ENCODE measurements around the gene HSD11B1. TPM values are rescaled to one million over a fixed set of nuclear protein-coding genes. Genes with fewer than 3 reads are reported as not detected.

The HSD11B1 gene
- polyA plus RNA-seq, 1 donor from 2014 or later: not detected

DNA sequence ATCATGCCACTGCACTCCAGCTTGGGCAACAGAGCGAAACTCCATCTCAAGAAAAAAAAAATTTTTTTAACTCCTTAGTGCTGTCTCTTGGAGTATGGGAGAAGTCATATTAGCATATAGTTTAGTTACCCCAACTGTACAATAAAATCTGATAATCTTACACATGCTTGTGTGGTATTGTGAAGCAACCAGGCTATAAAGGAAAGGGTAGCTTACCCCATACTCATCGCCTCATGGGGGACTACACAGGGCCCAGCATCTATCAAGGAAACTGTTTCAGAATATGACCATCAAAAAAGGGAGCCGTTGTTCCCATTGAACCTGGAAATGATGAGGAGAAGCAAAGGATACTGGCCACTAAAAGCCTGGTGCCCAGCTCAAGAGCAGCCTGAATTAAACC is 48.2 kb downstream of the HSD11B1 start:
- Histone ChIP-seq H4K20me1 (ENCODE audit: insufficient read depth) (no peaks in the 10 kb centered on the region), H3K27me3 (ENCODE audit: insufficient read depth, low read depth, low read length) (no peaks in the 10 kb centered on the region), H3K9ac (ENCODE audit: low read length) (no peak overlapping the region), H3K4me3 (ENCODE audit: low read length) (no peak overlapping the region), H3K79me2 (replicated peaks; ENCODE audit: insufficient read depth, low read length) (no peaks in the 10 kb centered on the region), H3K9me3 (ENCODE audit: low read length) (no peaks in the 10 kb centered on the region), H3K27ac (ENCODE audit: low read length) (no peak overlapping the region), H3K36me3 (ENCODE audit: insufficient read depth, low read length) (no peaks in the 10 kb centered on the region), H3K9me2 (ENCODE audit: insufficient read depth, low read length) (no peaks in the 10 kb centered on the region), H3F3A (ENCODE audit: insufficient read depth, low read length, poor library complexity, severe bottlenecking) (no peaks in the 10 kb centered on the region), H3K4me2 (ENCODE audit: low read length) (no peak overlapping the region), H2AFZ (ENCODE audit: low read depth, low read length) (no peak overlapping the region)
- no peak for TF ChIP-seq RAD21 (conservative IDR thresholded peaks at IDR 0.05)

DNA sequence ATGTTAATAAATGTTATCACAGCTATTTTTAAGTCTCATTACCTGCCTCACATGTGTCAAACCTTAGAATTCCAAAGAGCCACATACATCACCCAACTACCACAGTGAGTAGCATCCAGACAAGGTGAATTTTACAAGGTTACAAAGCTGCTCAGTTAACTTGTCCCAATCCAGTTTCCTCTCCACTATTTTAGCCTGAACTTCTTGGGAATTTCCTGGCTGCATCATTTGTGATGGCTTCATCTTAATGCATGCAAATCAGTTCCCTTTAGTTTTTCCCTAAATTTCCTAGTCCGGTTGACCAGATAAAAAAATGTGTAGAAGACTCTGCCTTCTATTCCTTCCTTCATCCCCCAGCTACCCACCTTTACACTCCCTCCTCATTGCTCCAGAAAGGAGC is 50.6 kb downstream of the HSD11B1 start:
- Histone ChIP-seq H3K27ac (ENCODE audit: low read length) (no peak overlapping the region), H4K20me1 (ENCODE audit: insufficient read depth) (no peaks in the 10 kb centered on the region), H3K9me2 (ENCODE audit: insufficient read depth, low read length) (no peaks in the 10 kb centered on the region), H3K9me3 (ENCODE audit: low read length) (no peaks in the 10 kb centered on the region), H3K9ac (ENCODE audit: low read length) (no peak overlapping the region), H3K4me2 (ENCODE audit: low read length) (no peak overlapping the region), H3K4me3 (ENCODE audit: low read length) (no peak overlapping the region), H2AFZ (ENCODE audit: low read depth, low read length) (no peak overlapping the region), H3K36me3 (ENCODE audit: insufficient read depth, low read length) (no peaks in the 10 kb centered on the region), H3F3A (ENCODE audit: insufficient read depth, low read length, poor library complexity, severe bottlenecking) (no peaks in the 10 kb centered on the region), H3K27me3 (ENCODE audit: insufficient read depth, low read depth, low read length) (no peaks in the 10 kb centered on the region), H3K79me2 (replicated peaks; ENCODE audit: insufficient read depth, low read length) (no peaks in the 10 kb centered on the region)
- TF ChIP-seq POLR2AphosphoS5 (IDR thresholded peaks at IDR 0.05): no peak
- TF ChIP-seq RAD21 (conservative IDR thresholded peaks at IDR 0.05): no peak
- no peak for TF ChIP-seq EZH2 (IDR thresholded peaks at IDR 0.05; ENCODE audit: borderline replicate concordance, insufficient read depth, low read length, poor library complexity, severe bottlenecking)
- TF ChIP-seq SMC3 (conservative IDR thresholded peaks at IDR 0.05; ENCODE audit: poor library complexity): no peak
- TF ChIP-seq, protein P1, sequence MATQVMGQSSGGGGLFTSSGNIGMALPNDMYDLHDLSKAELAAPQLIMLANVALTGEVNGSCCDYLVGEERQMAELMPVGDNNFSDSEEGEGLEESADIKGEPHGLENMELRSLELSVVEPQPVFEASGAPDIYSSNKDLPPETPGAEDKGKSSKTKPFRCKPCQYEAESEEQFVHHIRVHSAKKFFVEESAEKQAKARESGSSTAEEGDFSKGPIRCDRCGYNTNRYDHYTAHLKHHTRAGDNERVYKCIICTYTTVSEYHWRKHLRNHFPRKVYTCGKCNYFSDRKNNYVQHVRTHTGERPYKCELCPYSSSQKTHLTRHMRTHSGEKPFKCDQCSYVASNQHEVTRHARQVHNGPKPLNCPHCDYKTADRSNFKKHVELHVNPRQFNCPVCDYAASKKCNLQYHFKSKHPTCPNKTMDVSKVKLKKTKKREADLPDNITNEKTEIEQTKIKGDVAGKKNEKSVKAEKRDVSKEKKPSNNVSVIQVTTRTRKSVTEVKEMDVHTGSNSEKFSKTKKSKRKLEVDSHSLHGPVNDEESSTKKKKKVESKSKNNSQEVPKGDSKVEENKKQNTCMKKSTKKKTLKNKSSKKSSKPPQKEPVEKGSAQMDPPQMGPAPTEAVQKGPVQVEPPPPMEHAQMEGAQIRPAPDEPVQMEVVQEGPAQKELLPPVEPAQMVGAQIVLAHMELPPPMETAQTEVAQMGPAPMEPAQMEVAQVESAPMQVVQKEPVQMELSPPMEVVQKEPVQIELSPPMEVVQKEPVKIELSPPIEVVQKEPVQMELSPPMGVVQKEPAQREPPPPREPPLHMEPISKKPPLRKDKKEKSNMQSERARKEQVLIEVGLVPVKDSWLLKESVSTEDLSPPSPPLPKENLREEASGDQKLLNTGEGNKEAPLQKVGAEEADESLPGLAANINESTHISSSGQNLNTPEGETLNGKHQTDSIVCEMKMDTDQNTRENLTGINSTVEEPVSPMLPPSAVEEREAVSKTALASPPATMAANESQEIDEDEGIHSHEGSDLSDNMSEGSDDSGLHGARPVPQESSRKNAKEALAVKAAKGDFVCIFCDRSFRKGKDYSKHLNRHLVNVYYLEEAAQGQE (IDR thresholded peaks at IDR 0.05; ENCODE audit: borderline replicate concordance): no peak
- TF ChIP-seq EP300 (conservative IDR thresholded peaks at IDR 0.05; ENCODE audit: poor library complexity, severe bottlenecking): no peak
- no peak for TF ChIP-seq MXI1 (conservative IDR thresholded peaks at IDR 0.05; ENCODE audit: poor library complexity, severe bottlenecking)
- TF ChIP-seq, protein P2, sequence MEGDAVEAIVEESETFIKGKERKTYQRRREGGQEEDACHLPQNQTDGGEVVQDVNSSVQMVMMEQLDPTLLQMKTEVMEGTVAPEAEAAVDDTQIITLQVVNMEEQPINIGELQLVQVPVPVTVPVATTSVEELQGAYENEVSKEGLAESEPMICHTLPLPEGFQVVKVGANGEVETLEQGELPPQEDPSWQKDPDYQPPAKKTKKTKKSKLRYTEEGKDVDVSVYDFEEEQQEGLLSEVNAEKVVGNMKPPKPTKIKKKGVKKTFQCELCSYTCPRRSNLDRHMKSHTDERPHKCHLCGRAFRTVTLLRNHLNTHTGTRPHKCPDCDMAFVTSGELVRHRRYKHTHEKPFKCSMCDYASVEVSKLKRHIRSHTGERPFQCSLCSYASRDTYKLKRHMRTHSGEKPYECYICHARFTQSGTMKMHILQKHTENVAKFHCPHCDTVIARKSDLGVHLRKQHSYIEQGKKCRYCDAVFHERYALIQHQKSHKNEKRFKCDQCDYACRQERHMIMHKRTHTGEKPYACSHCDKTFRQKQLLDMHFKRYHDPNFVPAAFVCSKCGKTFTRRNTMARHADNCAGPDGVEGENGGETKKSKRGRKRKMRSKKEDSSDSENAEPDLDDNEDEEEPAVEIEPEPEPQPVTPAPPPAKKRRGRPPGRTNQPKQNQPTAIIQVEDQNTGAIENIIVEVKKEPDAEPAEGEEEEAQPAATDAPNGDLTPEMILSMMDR (IDR thresholded peaks at IDR 0.05; ENCODE audit: poor library complexity, severe bottlenecking): no peak
- TF ChIP-seq TAF1 (IDR thresholded peaks at IDR 0.05; ENCODE audit: low read depth): no peak
